Esophagus (tissue), 2 donors: ENCODE data around the gene GUF1. TPM values are rescaled to one million over a fixed set of nuclear protein-coding genes. Genes with fewer than 3 reads are reported as not detected.

ENCODE experiments used
- H3K27ac ChIP-seq, 2 donors: one replicate each; pipeline ENCODE4 v1.5.1; 2013; ENCODE audit warnings: low read depth in 2 of 2, mild to moderate bottlenecking in 2 of 2, inconsistent platforms in 1 of 2, low read length in 1 of 2, moderate library complexity in 1 of 2
- H3K27me3 ChIP-seq, 2 donors: one replicate each; pipeline ENCODE4 v1.6.1; 2013; ENCODE audit warnings: low read length in 2 of 2, control low read depth in 1 of 2, mild to moderate bottlenecking in 1 of 2; ENCODE audit not compliant: insufficient read depth in 2 of 2, control insufficient read depth in 1 of 2
- H3K36me3 ChIP-seq, 2 donors: one replicate each; pipeline ENCODE4 v1.6.1; 2013; ENCODE audit warnings: low read length in 1 of 2; ENCODE audit not compliant: control insufficient read depth in 2 of 2, insufficient read depth in 2 of 2
- H3K4me1 ChIP-seq, 2 donors: one replicate each; pipeline ENCODE4 v1.6.1; 2013; ENCODE audit warnings: low read length in 1 of 2; ENCODE audit not compliant: control insufficient read depth in 2 of 2, insufficient read depth in 2 of 2
- H3K4me3 ChIP-seq, 2 donors: one replicate each; pipeline ENCODE4 v1.5.1; 2013; ENCODE audit warnings: low read length in 2 of 2, mild to moderate bottlenecking in 2 of 2, low read depth in 1 of 2, moderate library complexity in 1 of 2
- H3K9me3 ChIP-seq, 2 donors: one replicate each; pipeline ENCODE4 v1.6.1; 2013; ENCODE audit warnings: mild to moderate bottlenecking in 2 of 2, low read depth in 1 of 2, low read length in 1 of 2, moderate library complexity in 1 of 2; ENCODE audit not compliant: control insufficient read depth in 2 of 2, insufficient read depth in 1 of 2
- WGBS, 2 donors: extraction: QIAGEN DNeasy Blood & Tissue Kit; methylation state at CpG; one replicate each; pipeline ENCODE4 v1.1.7; 2013; 5-methylcytosine and 5-hydroxymethylcytosine counted together
- polyA plus RNA-seq, 2 donors: library from polyadenylated mRNA; stranded (reverse); fragments of 200-250 nt; gene quantifications; one replicate each; pipeline ENCODE4 v1.2.3, GENCODE V29; 2013
- donor health status: healthy with polysubstance abuse.
- donor health status: Bipolar disorder and iron deficiency.

GUF1 gene
- polyA plus RNA-seq, 2 donors: 9.6 to 10.0 TPM

DNA sequence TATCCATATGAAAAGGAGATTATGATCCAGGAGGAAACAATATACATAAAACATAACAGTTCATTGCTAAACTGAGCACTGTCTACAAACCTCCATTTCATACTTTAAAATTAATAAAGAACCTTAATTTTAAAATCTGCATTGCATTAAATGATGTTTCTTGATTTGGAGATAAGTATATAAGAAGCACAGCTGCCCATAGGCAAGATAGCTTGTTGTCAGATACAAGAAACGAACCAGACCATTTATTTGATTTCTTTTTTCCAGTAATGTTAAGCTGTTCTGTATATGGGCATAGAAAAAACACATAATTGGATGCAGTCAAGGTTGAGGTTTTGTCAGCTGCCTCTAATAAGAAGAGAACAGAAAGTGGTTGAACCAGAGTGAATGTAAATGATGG is 6.4 kb downstream of the GUF1 start:
- 89 to 90% methylated on average over 1 of the region's 1 CpG for WGBS, 2 donors
- H3K4me1 ChIP-seq: no peaks in the 10 kb centered on the region
- H3K27me3 ChIP-seq: no peaks in the 10 kb centered on the region
- no peaks in the 10 kb centered on the region for H3K9me3 ChIP-seq
- peaks cover 0 to 4% of the 10 kb centered on the region in 2 donors for H3K36me3 ChIP-seq
- H3K27ac ChIP-seq: no peak overlapping the region
- no peak overlapping the region for H3K4me3 ChIP-seq

DNA sequence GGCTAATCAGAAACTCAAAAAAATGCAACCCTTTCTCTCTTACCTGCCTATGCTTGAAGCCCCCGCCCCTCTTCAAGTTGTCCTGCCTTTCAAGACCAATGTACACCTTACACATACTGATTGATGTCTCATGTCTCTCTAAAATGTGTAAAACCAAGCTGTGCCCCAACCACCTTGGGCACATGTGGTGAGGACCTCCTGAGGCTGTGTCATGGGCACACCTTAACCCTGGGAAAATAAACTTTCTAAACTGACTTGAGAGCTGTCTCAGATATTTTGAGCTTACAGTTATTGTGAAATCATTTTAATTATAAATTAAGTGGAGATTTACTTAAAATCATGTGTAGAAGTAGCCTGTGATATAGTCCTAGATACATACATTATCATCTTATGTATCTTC is 22.2 kb downstream of the GUF1 start:
- H3K4me3 ChIP-seq: no peak overlapping the region
- H3K27me3 ChIP-seq: no peaks in the 10 kb centered on the region
- H3K4me1 ChIP-seq: no peaks in the 10 kb centered on the region
- WGBS, 2 donors: 92 to 96% methylated on average over 1 of the region's 1 CpG
- H3K9me3 ChIP-seq: no peaks in the 10 kb centered on the region
- H3K27ac ChIP-seq: no peak overlapping the region
- peaks cover 7 to 9% of the 10 kb centered on the region in 2 donors for H3K36me3 ChIP-seq

DNA sequence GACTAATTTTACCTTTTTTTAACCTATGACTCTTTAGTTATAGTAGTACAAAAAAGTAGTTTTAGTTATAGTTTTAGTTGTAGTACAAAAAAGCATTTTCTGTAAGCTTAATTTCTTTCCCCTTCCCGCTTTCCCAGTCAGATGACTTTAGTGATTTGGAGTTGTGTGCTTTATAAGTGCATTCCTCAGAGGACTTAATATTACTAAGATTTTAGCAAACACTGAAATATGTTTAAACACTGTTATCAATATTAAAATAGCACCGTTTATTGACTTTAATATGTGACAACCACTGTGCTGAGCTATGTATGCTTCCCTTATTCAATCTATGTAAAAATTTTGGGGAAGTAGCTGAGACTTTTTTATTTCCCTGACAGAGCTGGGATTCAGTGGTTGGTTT is 22.8 kb downstream of the GUF1 start:
- H3K27ac ChIP-seq: no peak overlapping the region
- no peaks in the 10 kb centered on the region for H3K4me1 ChIP-seq
- H3K27me3 ChIP-seq: no peaks in the 10 kb centered on the region
- H3K9me3 ChIP-seq: no peaks in the 10 kb centered on the region
- WGBS, 2 donors: 75 to 84% methylated on average over 2 of the region's 2 CpGs
- peaks cover 7 to 9% of the 10 kb centered on the region in 2 donors for H3K36me3 ChIP-seq
- no peak overlapping the region for H3K4me3 ChIP-seq

DNA sequence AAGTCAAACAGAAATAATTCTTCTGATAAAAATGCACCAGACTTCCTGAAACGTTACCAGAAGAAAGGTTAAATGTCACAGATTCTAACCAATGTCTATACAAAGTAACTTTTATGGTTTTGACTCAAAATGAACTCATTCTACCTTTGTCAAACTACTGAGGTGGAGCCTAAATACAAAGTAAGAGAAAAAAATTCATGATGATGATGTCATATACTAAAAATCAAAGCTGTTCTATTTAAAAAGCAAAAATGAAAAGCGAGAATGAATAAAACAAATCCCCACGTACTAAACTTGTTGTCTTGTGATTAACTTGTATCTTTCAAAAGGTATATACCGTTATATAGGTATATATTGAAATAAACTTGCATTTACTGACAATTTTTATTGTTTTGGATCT is 26.5 kb downstream of the GUF1 start:
- Histone ChIP-seq H3K27me3 (no peaks in the 10 kb centered on the region), H3K27ac (no peak overlapping the region), H3K4me1 (no peaks in the 10 kb centered on the region), H3K9me3 (no peaks in the 10 kb centered on the region), H3K4me3 (no peak overlapping the region), H3K36me3 (peaks cover 3 to 5% of the 10 kb centered on the region in 2 donors)
- WGBS, 2 donors: 87 to 89% methylated on average over 4 of the region's 4 CpGs

DNA sequence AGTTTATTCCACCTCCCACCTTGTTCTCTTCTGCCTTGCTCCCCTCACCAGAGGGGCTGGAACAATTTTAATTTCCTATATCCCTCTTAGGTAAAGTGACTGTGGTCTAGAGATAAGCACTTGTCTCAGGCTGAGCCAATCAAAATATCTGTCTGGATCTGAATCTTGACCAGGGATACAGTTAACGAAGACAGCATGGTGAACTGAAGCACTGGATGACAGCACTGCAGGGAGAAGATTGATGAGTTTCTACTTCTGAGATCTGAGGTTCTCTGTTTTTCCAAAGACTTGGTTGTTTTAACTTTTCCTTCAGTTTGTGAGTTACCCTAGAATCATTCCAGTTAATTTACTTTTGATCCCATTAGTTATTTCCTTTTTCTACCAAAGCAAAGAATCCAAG is 34.9 kb downstream of the GUF1 start:
- Histone ChIP-seq H3K4me1 (no peaks in the 10 kb centered on the region), H3K36me3 (no peaks in the 10 kb centered on the region), H3K27ac (no peak overlapping the region), H3K27me3 (no peaks in the 10 kb centered on the region), H3K9me3 (no peaks in the 10 kb centered on the region), H3K4me3 (no peak overlapping the region)
- 83 to 96% methylated on average over 1 of the region's 1 CpG for WGBS, 2 donors

DNA sequence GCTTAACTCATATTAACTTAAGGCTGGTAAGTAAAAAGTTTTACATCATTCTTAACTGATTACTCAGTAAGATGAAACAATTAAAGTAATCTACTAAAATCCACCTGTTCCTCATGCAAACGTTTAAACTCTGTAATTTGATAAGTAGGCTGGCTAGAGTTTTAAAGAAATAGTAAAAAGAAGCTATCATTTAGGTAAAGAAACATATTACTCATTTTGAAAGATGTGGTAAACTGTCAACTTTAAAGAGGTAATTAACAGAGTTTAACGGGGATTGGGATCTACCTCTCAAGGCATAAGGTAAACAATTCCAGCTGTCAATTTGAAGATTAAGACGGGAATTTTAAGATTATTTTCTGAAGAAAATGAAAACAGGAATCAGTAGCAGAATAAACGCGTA is 38.4 kb downstream of the GUF1 start:
- H3K27ac ChIP-seq: no peak overlapping the region
- WGBS, 2 donors: 56 to 59% methylated on average over 5 of the region's 5 CpGs
- H3K4me1 ChIP-seq: no peaks in the 10 kb centered on the region
- no peaks in the 10 kb centered on the region for H3K36me3 ChIP-seq
- H3K9me3 ChIP-seq: no peaks in the 10 kb centered on the region
- H3K27me3 ChIP-seq: no peaks in the 10 kb centered on the region
- no peak overlapping the region for H3K4me3 ChIP-seq

DNA sequence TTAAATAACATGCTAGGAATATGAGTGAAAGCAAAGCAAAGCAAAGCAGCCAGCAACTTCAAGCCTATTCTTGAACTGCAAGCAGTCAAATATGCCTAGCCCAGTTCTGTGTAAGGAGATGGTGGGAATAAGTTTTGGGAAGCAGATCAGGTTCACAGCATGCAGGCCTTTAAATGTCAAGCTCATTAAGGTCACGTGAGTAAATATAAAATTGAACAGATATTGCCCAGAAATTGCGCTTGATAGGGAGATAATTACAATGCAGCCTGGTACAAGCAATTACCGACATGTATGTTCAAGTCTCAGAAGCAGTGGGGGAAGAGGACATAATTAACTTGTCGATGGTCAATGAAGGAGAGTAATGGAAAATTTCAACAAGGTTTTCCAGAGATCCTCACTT is 42.2 kb downstream of the GUF1 start:
- WGBS, 2 donors: 91 to 94% methylated on average over 4 of the region's 4 CpGs

DNA sequence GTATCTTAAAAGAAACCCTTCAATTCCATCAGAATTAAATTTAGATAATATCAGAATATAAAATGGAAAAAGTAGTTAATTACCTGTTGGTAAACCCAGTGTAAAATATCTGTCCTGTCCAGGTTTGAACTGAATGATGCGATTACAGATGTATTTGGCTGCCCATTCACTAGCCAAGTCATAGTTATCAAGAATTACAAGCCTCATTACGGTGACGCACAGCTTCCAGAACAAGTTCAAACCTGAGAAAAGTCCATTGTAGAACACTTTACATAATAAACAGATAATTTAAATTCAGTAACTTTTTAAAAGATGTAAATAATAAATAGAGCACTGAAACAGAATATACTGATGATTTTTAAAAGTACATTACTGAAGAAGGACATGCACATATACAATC is 43.8 kb downstream of the GUF1 start:
- Histone ChIP-seq H3K36me3 (no peaks in the 10 kb centered on the region), H3K4me1 (no peaks in the 10 kb centered on the region), H3K9me3 (no peaks in the 10 kb centered on the region), H3K27ac (no peak overlapping the region), H3K4me3 (no peak overlapping the region), H3K27me3 (no peaks in the 10 kb centered on the region)
- WGBS, 2 donors: 63 to 70% methylated on average over 3 of the region's 3 CpGs

More for the DNA sequence above, 42.2 kb downstream of the GUF1 start:
- no peaks in the 10 kb centered on the region for H3K27me3 ChIP-seq
- H3K4me1 ChIP-seq: no peaks in the 10 kb centered on the region
- no peaks in the 10 kb centered on the region for H3K9me3 ChIP-seq
- H3K4me3 ChIP-seq: no peak overlapping the region
- H3K36me3 ChIP-seq: no peaks in the 10 kb centered on the region
- no peak overlapping the region for H3K27ac ChIP-seq

DNA sequence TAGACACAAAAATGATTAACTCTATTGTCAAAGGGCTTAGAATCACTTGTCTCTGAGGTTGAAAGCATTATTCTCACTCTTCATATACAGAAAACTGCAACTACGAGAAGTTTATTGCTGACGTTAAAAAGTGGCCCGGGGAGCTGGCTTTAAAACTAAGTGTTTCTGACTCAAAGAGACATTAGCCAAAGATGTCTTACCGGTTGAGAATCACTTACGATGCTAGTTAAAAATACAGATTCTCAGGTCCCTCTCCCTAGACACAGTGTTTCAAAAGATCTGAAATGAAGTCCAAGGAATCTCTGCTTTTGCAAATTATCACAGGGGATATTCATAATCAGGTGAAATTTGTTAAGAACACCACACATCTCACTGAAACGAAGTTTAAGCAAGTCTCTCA is 46.9 kb downstream of the GUF1 start:
- Histone ChIP-seq H3K9me3 (no peaks in the 10 kb centered on the region), H3K27me3 (no peaks in the 10 kb centered on the region), H3K36me3 (no peaks in the 10 kb centered on the region), H3K4me3 (peak overlapping the region; percentile 71 to 93), H3K4me1 (no peaks in the 10 kb centered on the region), H3K27ac (no peak overlapping the region)
- WGBS, 2 donors: 28 to 30% methylated on average over 6 of the region's 6 CpGs

DNA sequence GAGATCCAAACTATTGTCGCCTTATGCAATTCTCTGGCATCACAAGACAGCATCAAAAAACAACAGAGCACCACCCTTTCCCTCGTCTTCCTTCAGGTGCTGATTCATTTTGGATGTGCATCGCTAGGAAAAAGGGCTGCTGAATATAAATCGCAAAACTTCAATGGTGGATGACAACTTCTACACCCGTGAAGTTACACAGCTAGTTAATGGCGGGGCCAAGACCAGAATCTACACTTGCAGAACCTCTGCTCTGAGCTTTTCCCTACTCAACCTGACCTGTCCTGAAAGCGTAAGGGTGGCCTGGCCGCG is 47.5 kb downstream of the GUF1 start:
- Histone ChIP-seq H3K36me3 (no peaks in the 10 kb centered on the region), H3K27me3 (no peaks in the 10 kb centered on the region), H3K9me3 (no peaks in the 10 kb centered on the region), H3K4me1 (no peaks in the 10 kb centered on the region), H3K4me3 (peak overlapping the region; percentile 71 to 93), H3K27ac (peak overlapping the region; percentile 68 to 90)
- WGBS, 2 donors: 0 to 2% methylated on average over 9 of the region's 9 CpGs
